ENCODE results near the gene CCNB3.

- no peak for TF ChIP-seq POLR2AphosphoS5 (IDR thresholded peaks at IDR 0.05)
- peak; percentile 66 for TF ChIP-seq CTCF (IDR thresholded peaks at IDR 0.05; ENCODE audit: poor library complexity, severe bottlenecking)
- no peak for TF ChIP-seq EZH2 (IDR thresholded peaks at IDR 0.05; ENCODE audit: borderline replicate concordance, insufficient read depth, low read length, poor library complexity, severe bottlenecking)
- no peak for TF ChIP-seq EP300 (conservative IDR thresholded peaks at IDR 0.05; ENCODE audit: poor library complexity, severe bottlenecking)
- no peak for TF ChIP-seq TAF1 (IDR thresholded peaks at IDR 0.05; ENCODE audit: low read depth)
- peak; percentile 55 for TF ChIP-seq RAD21 (conservative IDR thresholded peaks at IDR 0.05)
- no peak for TF ChIP-seq REST (IDR thresholded peaks at IDR 0.05; ENCODE audit: borderline replicate concordance)
- peak; percentile 46 for TF ChIP-seq SMC3 (conservative IDR thresholded peaks at IDR 0.05; ENCODE audit: poor library complexity)
- TF ChIP-seq MXI1 (conservative IDR thresholded peaks at IDR 0.05; ENCODE audit: poor library complexity, severe bottlenecking), result no peak
Measured at GRCh38 chrX:50204364-50204899, at the start of gene CCNB3.
